Lung (tissue), 12 donors: ENCODE data around the gene SCGB3A2. TPM values are rescaled to one million over a fixed set of nuclear protein-coding genes. Genes with fewer than 3 reads are reported as not detected.

Source experiments
- ATAC-seq: fragments of 200-7000 bp; cut with Tn5 transposase; one replicate; pipeline ENCODE4 v1.9.1; 2020; ENCODE audit warnings: moderate number of reproducible peaks; ENCODE audit not compliant: insufficient read depth, low FRiP score
- DNase-seq, 3 donors: peaks; one replicate each; pipeline ENCODE4 v3.0.0-alpha.2; 2013 to 2017
- H3K27ac ChIP-seq, 2 donors: one replicate each; pipeline ENCODE4 v1.5.1; 2013; ENCODE audit warnings: mild to moderate bottlenecking in 2 of 2, moderate library complexity in 2 of 2, control low read depth in 1 of 2, inconsistent platforms in 1 of 2, low read depth in 1 of 2, low read length in 1 of 2
- H3K27me3 ChIP-seq, 3 donors: one replicate each; pipeline ENCODE4 v1.5.1; 2013; ENCODE audit warnings: low read length in 2 of 3; ENCODE audit not compliant: control insufficient read depth in 3 of 3, insufficient read depth in 3 of 3
- H3K36me3 ChIP-seq, 4 donors: one replicate each; pipeline ENCODE4 v1.5.1; 2013; ENCODE audit warnings: low read length in 4 of 4, mild to moderate bottlenecking in 1 of 4, moderate library complexity in 1 of 4; ENCODE audit not compliant: control insufficient read depth in 4 of 4, insufficient read depth in 4 of 4
- H3K4me1 ChIP-seq, 5 donors: one replicate each; pipeline ENCODE4 v1.5.1; 2013; ENCODE audit warnings: low read length in 5 of 5, mild to moderate bottlenecking in 2 of 5, moderate library complexity in 1 of 5; ENCODE audit not compliant: control insufficient read depth in 5 of 5, insufficient read depth in 5 of 5
- H3K4me3 ChIP-seq: one replicate; pipeline ENCODE4 v1.5.1; 2013; ENCODE audit warnings: mild to moderate bottlenecking, control low read depth, moderate library complexity
- H3K9ac ChIP-seq, 2 donors: one replicate each; pipeline ENCODE4 v1.5.1; 2013; ENCODE audit warnings: low read length in 2 of 2, control low read depth in 1 of 2; ENCODE audit not compliant: insufficient read depth in 1 of 2
- H3K9me3 ChIP-seq, 4 donors: one replicate each; pipeline ENCODE4 v1.5.1; 2013; ENCODE audit warnings: low read length in 3 of 4, mild to moderate bottlenecking in 1 of 4, moderate library complexity in 1 of 4; ENCODE audit not compliant: control insufficient read depth in 4 of 4, insufficient read depth in 3 of 4
- CTCF ChIP-seq: IDR thresholded peaks from 2 replicates; pipeline ENCODE4 v1.5.1; 2012; ENCODE audit warnings: mild to moderate bottlenecking; ENCODE audit errors: control extremely low read depth, extremely low read depth
- WGBS, 2 donors: extraction: QIAGEN DNeasy Blood & Tissue Kit; methylation state at CpG; one replicate each; pipeline ENCODE4 v1.1.7; 2013; 5-methylcytosine and 5-hydroxymethylcytosine counted together
- polyA plus RNA-seq, 2 donors: library from polyadenylated mRNA; stranded (reverse); fragments of 200-250 nt; gene quantifications; one replicate each; pipeline ENCODE4 v1.2.1, GENCODE V29; 2013
- total RNA-seq, 2 donors: library from RNA; depleted of rRNA in 1 of 2; stranded (reverse); fragments of >200 nt in 1 of 2; gene quantifications; one replicate each; pipeline ENCODE4 v1.2.1, GENCODE V29; 2014 to 2021
- donor health status: control.
- donor health status: control.
- donor health status: Bipolar disorder and iron deficiency.
- donor health status: healthy.
- donor health status: DM: yes; HTN: yes; CAD: no.

Gene SCGB3A2
- total and polyA plus RNA-seq, 4 donors = 305 to 4,264 (median 1,823) TPM

- peak; percentile 75 for ATAC-seq
- no peaks in the 10 kb centered on the region for H3K9me3 ChIP-seq
- no peak overlapping the region for H3K9ac ChIP-seq
- 2% methylated on average over 2 of the region's 2 CpGs for WGBS, 2 donors
- TF ChIP-seq CTCF = peak; percentile 59
- DNase-seq = peak; percentile 72 to 89 (median 79)
- peaks cover 0 to 5% (median 0%) of the 10 kb centered on the region in 5 donors for H3K4me1 ChIP-seq
- no peaks in the 10 kb centered on the region for H3K36me3 ChIP-seq
- no peak overlapping the region for H3K27ac ChIP-seq
- H3K4me3 ChIP-seq = no peak overlapping the region
- H3K27me3 ChIP-seq = no peaks in the 10 kb centered on the region
These were observed 21.0 kb upstream of the SCGB3A2 start for GRCh38 chr5:147857302-147858129.

GRCh38 chr5:147858565-147858964, 19.9 kb upstream of the SCGB3A2 start:
- H3K9me3 ChIP-seq = no peaks in the 10 kb centered on the region
- H3K4me1 ChIP-seq = peaks cover 0 to 13% (median 0%) of the 10 kb centered on the region in 5 donors
- no peak for ATAC-seq
- DNase-seq = no peak
- no peaks in the 10 kb centered on the region for H3K27me3 ChIP-seq
- H3K36me3 ChIP-seq = no peaks in the 10 kb centered on the region
- H3K9ac ChIP-seq = no peak overlapping the region
- WGBS, 2 donors = 61 to 89% methylated on average over 1 of the region's 1 CpG
- no peak overlapping the region for H3K27ac ChIP-seq
- TF ChIP-seq CTCF = no peak
- no peak overlapping the region for H3K4me3 ChIP-seq

- 88 to 91% methylated on average over 3 of the region's 3 CpGs for WGBS, 2 donors
- Histone ChIP-seq H3K36me3 (no peaks in the 10 kb centered on the region), H3K4me1 (peaks cover 0 to 23% (median 3%) of the 10 kb centered on the region in 5 donors), H3K4me3 (no peak overlapping the region), H3K9me3 (no peaks in the 10 kb centered on the region), H3K27me3 (no peaks in the 10 kb centered on the region), H3K9ac (no peak overlapping the region), H3K27ac (no peak overlapping the region)
- DNase-seq (no peak), ATAC-seq (no peak)
- TF ChIP-seq CTCF = no peak
These were observed 18.4 kb upstream of the SCGB3A2 start for GRCh38 chr5:147859962-147860640.
